ENCODE measurements around the gene RABGAP1L.

Gene RABGAP1L

DNA sequence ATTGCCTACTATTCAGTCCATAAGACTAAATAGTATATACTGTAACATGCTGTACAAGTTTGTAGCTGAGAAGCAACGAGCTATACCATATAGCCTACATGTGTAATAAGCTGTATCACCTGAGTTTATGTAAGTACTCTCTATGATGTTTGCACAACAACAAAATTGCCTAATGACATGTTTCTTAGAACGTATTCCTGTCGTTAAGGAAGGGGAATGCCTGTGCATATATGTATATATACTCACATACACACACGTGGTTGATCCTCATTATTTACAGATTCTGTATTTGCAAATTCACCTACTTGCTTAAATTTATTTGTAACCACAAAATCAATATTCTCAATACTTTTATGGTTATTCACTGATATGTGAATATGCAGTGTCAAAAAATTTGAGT is 504.0 kb downstream of the RABGAP1L start:
- H3K79me1 ChIP-seq (ENCODE audit: low read depth, low read length): no peaks in the 10 kb centered on the region
- H3K4me1 ChIP-seq (ENCODE audit: control insufficient read depth in 2 of 2, insufficient read depth in 1 of 2, low read depth in 1 of 2, low read length in 2 of 2): no peaks in the 10 kb centered on the region
- no peak for DNase-seq (ENCODE audit: low spot score)

DNA sequence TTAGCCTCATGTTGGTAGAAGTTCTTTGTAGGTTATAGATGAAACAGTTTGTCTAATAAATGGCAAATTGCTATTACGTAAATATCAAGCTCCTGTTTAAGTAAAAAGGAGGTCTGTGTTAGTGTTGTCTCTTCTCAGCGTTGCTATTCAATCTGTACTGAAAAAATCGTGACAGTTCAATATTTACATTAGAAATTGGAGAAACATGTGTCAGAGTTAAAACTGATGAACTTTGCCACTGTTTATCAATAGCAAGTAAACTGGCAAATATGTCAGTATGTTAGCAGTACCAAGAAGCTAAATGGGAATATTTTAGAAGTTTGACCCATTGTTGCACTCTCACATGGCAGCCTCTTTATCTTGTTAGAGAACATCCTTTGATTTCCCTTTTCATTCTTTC is 506.9 kb downstream of the RABGAP1L start:
- H3K4ac ChIP-seq (ENCODE audit: low read length): no peak overlapping the region
- no peak overlapping the region for H3K23ac ChIP-seq (ENCODE audit: low read depth, low read length, poor library complexity)
- H3K27ac ChIP-seq (replicated peaks; ENCODE audit: low read length): no peak overlapping the region
- H2BK12ac ChIP-seq (ENCODE audit: low read length): no peak overlapping the region
- no peak overlapping the region for H4K91ac ChIP-seq (ENCODE audit: low read depth, low read length, poor library complexity)
- H3K79me1 ChIP-seq (ENCODE audit: low read depth, low read length): no peaks in the 10 kb centered on the region
- no peak for DNase-seq (ENCODE audit: low spot score)
- H3K4me3 ChIP-seq (ENCODE audit: low read length in 2 of 2): no peak overlapping the region
- H3K18ac ChIP-seq (ENCODE audit: low read length): no peak overlapping the region
- no peak overlapping the region for H2BK5ac ChIP-seq (ENCODE audit: low read length)
- no CpG with 5 or more reads among the region's 3 CpGs for WGBS, 2 donors (ENCODE audit: extremely low coverage in 2 of 2, insufficient read length in 2 of 2, insufficient replicate concordance in 1 of 2)
- no peak overlapping the region for H4K8ac ChIP-seq (ENCODE audit: low read depth, low read length)
- no peak overlapping the region for H3K4me2 ChIP-seq (ENCODE audit: insufficient read depth, low read length, poor library complexity, severe bottlenecking)
- no peak overlapping the region for H3K9ac ChIP-seq (ENCODE audit: low read depth, low read length, poor library complexity)
- no peaks in the 10 kb centered on the region for H3K4me1 ChIP-seq (ENCODE audit: control insufficient read depth in 2 of 2, insufficient read depth in 1 of 2, low read depth in 1 of 2, low read length in 2 of 2)
- H3K9me3 ChIP-seq (replicated peaks in 1 of 2; ENCODE audit: control insufficient read depth in 2 of 2, insufficient read depth in 1 of 2, low read depth in 1 of 2, low read length in 2 of 2): peaks cover 0 to 2% of the 10 kb centered on the region in 2 donors
- no peaks in the 10 kb centered on the region for H3K36me3 ChIP-seq (replicated peaks in 1 of 2; ENCODE audit: control insufficient read depth in 2 of 2, insufficient read depth in 2 of 2, low read length in 2 of 2)
- no peak overlapping the region for H2AFZ ChIP-seq (ENCODE audit: low read length)
- no peaks in the 10 kb centered on the region for H3K27me3 ChIP-seq (ENCODE audit: control insufficient read depth in 3 of 3, insufficient read depth in 3 of 3, low read depth in 1 of 3, low read length in 3 of 3)
- H3K14ac ChIP-seq (ENCODE audit: low read length): no peak overlapping the region
- no peak overlapping the region for H2BK120ac ChIP-seq (ENCODE audit: low read depth, low read length)
- no peak overlapping the region for H2BK15ac ChIP-seq (ENCODE audit: low read length)
- H2AK5ac ChIP-seq (ENCODE audit: low read depth, low read length): no peak overlapping the region

More for the DNA sequence above, 504.0 kb downstream of the RABGAP1L start:
- Histone ChIP-seq H4K91ac (ENCODE audit: low read depth, low read length, poor library complexity) (no peak overlapping the region), H3K4me2 (ENCODE audit: insufficient read depth, low read length, poor library complexity, severe bottlenecking) (no peak overlapping the region), H3K14ac (ENCODE audit: low read length) (no peak overlapping the region), H2BK12ac (ENCODE audit: low read length) (no peak overlapping the region), H3K9ac (ENCODE audit: low read depth, low read length, poor library complexity) (no peak overlapping the region), H2BK5ac (ENCODE audit: low read length) (no peak overlapping the region), H4K8ac (ENCODE audit: low read depth, low read length) (no peak overlapping the region), H3K9me3 (replicated peaks in 1 of 2; ENCODE audit: control insufficient read depth in 2 of 2, insufficient read depth in 1 of 2, low read depth in 1 of 2, low read length in 2 of 2) (no peaks in the 10 kb centered on the region), H3K27me3 (ENCODE audit: control insufficient read depth in 3 of 3, insufficient read depth in 3 of 3, low read depth in 1 of 3, low read length in 3 of 3) (no peaks in the 10 kb centered on the region), H2BK120ac (ENCODE audit: low read depth, low read length) (no peak overlapping the region), H3K23ac (ENCODE audit: low read depth, low read length, poor library complexity) (no peak overlapping the region), H3K27ac (replicated peaks; ENCODE audit: low read length) (no peak overlapping the region), H2AFZ (ENCODE audit: low read length) (no peak overlapping the region), H3K4me3 (ENCODE audit: low read length in 2 of 2) (no peak overlapping the region), H2BK15ac (ENCODE audit: low read length) (no peak overlapping the region), H2AK5ac (ENCODE audit: low read depth, low read length) (no peak overlapping the region), H3K36me3 (replicated peaks in 1 of 2; ENCODE audit: control insufficient read depth in 2 of 2, insufficient read depth in 2 of 2, low read length in 2 of 2) (no peaks in the 10 kb centered on the region), H3K18ac (ENCODE audit: low read length) (no peak overlapping the region), H3K4ac (ENCODE audit: low read length) (no peak overlapping the region)
- WGBS, 2 donors (ENCODE audit: extremely low coverage in 2 of 2, insufficient read length in 2 of 2, insufficient replicate concordance in 1 of 2): no CpG with 5 or more reads among the region's 4 CpGs

DNA sequence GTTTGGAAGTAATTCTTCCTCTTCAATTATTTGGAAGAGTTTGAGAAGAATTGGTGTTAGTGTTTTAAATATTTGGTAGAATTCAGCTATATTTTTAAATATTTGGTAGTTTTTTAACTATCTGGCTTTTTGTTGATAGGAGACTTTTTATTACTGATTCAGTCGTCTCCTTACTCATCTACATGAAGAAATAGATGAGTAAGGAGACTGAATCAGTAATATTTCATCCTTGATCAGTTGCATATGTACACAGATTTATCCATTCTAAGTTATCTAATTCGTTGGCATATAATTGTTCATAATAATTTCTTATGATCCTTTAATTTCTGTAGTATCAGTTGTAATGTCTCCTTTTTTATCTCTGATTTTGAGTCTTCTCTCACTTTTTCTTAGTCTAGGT is 512.5 kb downstream of the RABGAP1L start:
- H4K91ac ChIP-seq (ENCODE audit: low read depth, low read length, poor library complexity): no peak overlapping the region
- H3K36me3 ChIP-seq (replicated peaks in 1 of 2; ENCODE audit: control insufficient read depth in 2 of 2, insufficient read depth in 2 of 2, low read length in 2 of 2): no peaks in the 10 kb centered on the region
- no peak overlapping the region for H2BK120ac ChIP-seq (ENCODE audit: low read depth, low read length)
- no peaks in the 10 kb centered on the region for H3K4me1 ChIP-seq (ENCODE audit: control insufficient read depth in 2 of 2, insufficient read depth in 1 of 2, low read depth in 1 of 2, low read length in 2 of 2)
- no peak overlapping the region for H3K4me2 ChIP-seq (ENCODE audit: insufficient read depth, low read length, poor library complexity, severe bottlenecking)
- H2AK5ac ChIP-seq (ENCODE audit: low read depth, low read length): no peak overlapping the region
- H2AFZ ChIP-seq (ENCODE audit: low read length): no peak overlapping the region
- H3K14ac ChIP-seq (ENCODE audit: low read length): no peak overlapping the region
- no peak overlapping the region for H3K4me3 ChIP-seq (ENCODE audit: low read length in 2 of 2)
- H3K9ac ChIP-seq (ENCODE audit: low read depth, low read length, poor library complexity): no peak overlapping the region
- no peak overlapping the region for H3K18ac ChIP-seq (ENCODE audit: low read length)
- no peak overlapping the region for H2BK15ac ChIP-seq (ENCODE audit: low read length)
- DNase-seq (ENCODE audit: low spot score): no peak
- H2BK5ac ChIP-seq (ENCODE audit: low read length): no peak overlapping the region
- no peaks in the 10 kb centered on the region for H3K79me1 ChIP-seq (ENCODE audit: low read depth, low read length)
- no peak overlapping the region for H2BK12ac ChIP-seq (ENCODE audit: low read length)
- H3K4ac ChIP-seq (ENCODE audit: low read length): no peak overlapping the region
- H3K9me3 ChIP-seq (replicated peaks in 1 of 2; ENCODE audit: control insufficient read depth in 2 of 2, insufficient read depth in 1 of 2, low read depth in 1 of 2, low read length in 2 of 2): peaks cover 0 to 2% of the 10 kb centered on the region in 2 donors
- no peak overlapping the region for H4K8ac ChIP-seq (ENCODE audit: low read depth, low read length)
- H3K23ac ChIP-seq (ENCODE audit: low read depth, low read length, poor library complexity): no peak overlapping the region
- WGBS, 2 donors (ENCODE audit: extremely low coverage in 2 of 2, insufficient read length in 2 of 2, insufficient replicate concordance in 1 of 2): no CpG with 5 or more reads among the region's 2 CpGs
- H3K27me3 ChIP-seq (ENCODE audit: control insufficient read depth in 3 of 3, insufficient read depth in 3 of 3, low read depth in 1 of 3, low read length in 3 of 3): no peaks in the 10 kb centered on the region
- H3K27ac ChIP-seq (replicated peaks; ENCODE audit: low read length): no peak overlapping the region

DNA sequence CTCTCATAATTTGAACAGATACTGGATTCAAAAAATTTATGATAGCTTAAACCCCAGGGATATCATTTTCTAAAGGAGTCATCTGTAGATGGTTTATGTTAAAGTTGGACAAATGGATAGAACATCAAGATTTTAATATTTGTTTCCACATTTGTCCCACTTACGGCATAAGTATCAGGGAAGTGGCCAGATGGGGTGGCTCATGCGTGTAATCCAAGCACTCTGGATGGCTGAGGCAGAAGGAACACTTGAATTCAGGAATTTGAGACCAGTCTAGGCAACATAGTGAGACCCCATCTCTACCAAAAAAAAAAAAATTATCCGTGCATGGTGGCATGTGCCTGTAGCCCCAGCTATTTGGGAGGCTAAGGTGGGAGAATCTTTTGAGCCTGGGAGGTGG is 517.5 kb downstream of the RABGAP1L start:
- Histone ChIP-seq H3K27ac (replicated peaks; ENCODE audit: low read length) (no peak overlapping the region), H3K18ac (ENCODE audit: low read length) (no peak overlapping the region), H2BK12ac (ENCODE audit: low read length) (no peak overlapping the region), H3K4me3 (ENCODE audit: low read length in 2 of 2) (no peak overlapping the region), H3K23ac (ENCODE audit: low read depth, low read length, poor library complexity) (no peak overlapping the region), H3K36me3 (replicated peaks in 1 of 2; ENCODE audit: control insufficient read depth in 2 of 2, insufficient read depth in 2 of 2, low read length in 2 of 2) (no peaks in the 10 kb centered on the region), H3K4ac (ENCODE audit: low read length) (no peak overlapping the region), H4K91ac (ENCODE audit: low read depth, low read length, poor library complexity) (no peak overlapping the region), H3K9ac (ENCODE audit: low read depth, low read length, poor library complexity) (no peak overlapping the region), H2BK15ac (ENCODE audit: low read length) (no peak overlapping the region), H3K4me1 (ENCODE audit: control insufficient read depth in 2 of 2, insufficient read depth in 1 of 2, low read depth in 1 of 2, low read length in 2 of 2) (peaks cover 0 to 4% of the 10 kb centered on the region in 2 donors), H3K9me3 (replicated peaks in 1 of 2; ENCODE audit: control insufficient read depth in 2 of 2, insufficient read depth in 1 of 2, low read depth in 1 of 2, low read length in 2 of 2) (no peaks in the 10 kb centered on the region), H2BK5ac (ENCODE audit: low read length) (no peak overlapping the region), H2AK5ac (ENCODE audit: low read depth, low read length) (no peak overlapping the region), H3K14ac (ENCODE audit: low read length) (no peak overlapping the region), H3K79me1 (ENCODE audit: low read depth, low read length) (no peaks in the 10 kb centered on the region), H2BK120ac (ENCODE audit: low read depth, low read length) (no peak overlapping the region), H4K8ac (ENCODE audit: low read depth, low read length) (no peak overlapping the region), H3K4me2 (ENCODE audit: insufficient read depth, low read length, poor library complexity, severe bottlenecking) (no peak overlapping the region), H2AFZ (ENCODE audit: low read length) (no peak overlapping the region), H3K27me3 (ENCODE audit: control insufficient read depth in 3 of 3, insufficient read depth in 3 of 3, low read depth in 1 of 3, low read length in 3 of 3) (no peaks in the 10 kb centered on the region)
- WGBS, 2 donors (ENCODE audit: extremely low coverage in 2 of 2, insufficient read length in 2 of 2, insufficient replicate concordance in 1 of 2): no CpG with 5 or more reads among the region's 3 CpGs
- no peak for DNase-seq (ENCODE audit: low spot score)

Data from neuronal stem cell (in vitro differentiated cells).